Measurements from ENCODE around the gene LRRC4C. TPM values are rescaled to one million over a fixed set of nuclear protein-coding genes. Genes with fewer than 3 reads are reported as not detected.

LRRC4C gene
- total RNA-seq, 2 donors from 2014 or later, result 0.42 TPM; not detected in 1

- intact Hi-C loops (cut with DNase I), result no loop called here
- H3K4me1 ChIP-seq, result no peaks in the 10 kb centered on the region
- no peak overlapping the region for H3K27ac ChIP-seq
- no peaks in the 10 kb centered on the region for H3K27me3 ChIP-seq
- no peak for TF ChIP-seq CTCF (IDR thresholded peaks at IDR 0.05)
- H3K9ac ChIP-seq (ENCODE audit: low read depth in 2 of 2, low read length in 2 of 2), result no peak overlapping the region
- no peaks in the 10 kb centered on the region for H3K36me3 ChIP-seq
- H3K9me3 ChIP-seq, result no peaks in the 10 kb centered on the region
- no peak for DNase-seq
- H3K4me3 ChIP-seq, result no peak overlapping the region
Measured at GRCh38 chr11:40467771-40468170, 991.7 kb downstream of the LRRC4C start.

DNA sequence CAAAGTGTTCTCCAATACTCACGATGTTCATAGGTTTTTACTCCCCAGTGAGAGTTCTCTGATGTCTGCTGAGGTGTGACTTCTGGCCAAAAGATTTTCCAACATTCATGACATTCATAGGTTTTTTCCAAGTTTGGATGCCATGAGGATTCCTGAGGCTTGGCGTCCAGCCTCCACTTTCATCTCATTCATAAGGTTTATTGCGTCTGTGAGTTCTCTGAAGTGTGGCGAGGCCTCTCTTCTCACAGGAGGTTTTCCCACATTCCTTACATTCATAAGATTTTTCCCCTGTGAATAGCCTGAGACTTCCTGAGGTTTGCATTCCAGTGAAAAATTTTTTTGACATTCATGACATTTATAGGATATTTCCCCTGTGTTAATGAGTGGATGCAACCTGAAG, 1014.1 kb downstream of the LRRC4C start:
- no peak for TF ChIP-seq CTCF (IDR thresholded peaks at IDR 0.05)
- Histone ChIP-seq H3K27ac (no peak overlapping the region), H3K9ac (ENCODE audit: low read depth in 2 of 2, low read length in 2 of 2) (no peak overlapping the region), H3K4me3 (no peak overlapping the region), H3K9me3 (no peaks in the 10 kb centered on the region), H3K36me3 (no peaks in the 10 kb centered on the region), H3K4me1 (no peaks in the 10 kb centered on the region), H3K27me3 (no peaks in the 10 kb centered on the region)
- intact Hi-C loops (cut with DNase I), result no loop called here
- DNase-seq, result no peak

GRCh38 chr11:40444151-40444550, 1015.3 kb downstream of the LRRC4C start:
- Histone ChIP-seq H3K27me3 (no peaks in the 10 kb centered on the region), H3K9me3 (no peaks in the 10 kb centered on the region), H3K4me3 (no peak overlapping the region), H3K27ac (no peak overlapping the region), H3K36me3 (no peaks in the 10 kb centered on the region), H3K9ac (ENCODE audit: low read depth in 2 of 2, low read length in 2 of 2) (no peak overlapping the region), H3K4me1 (no peaks in the 10 kb centered on the region)
- no peak for DNase-seq
- intact Hi-C loops (cut with DNase I), result no loop called here
- TF ChIP-seq CTCF (IDR thresholded peaks at IDR 0.05), result no peak

DNA sequence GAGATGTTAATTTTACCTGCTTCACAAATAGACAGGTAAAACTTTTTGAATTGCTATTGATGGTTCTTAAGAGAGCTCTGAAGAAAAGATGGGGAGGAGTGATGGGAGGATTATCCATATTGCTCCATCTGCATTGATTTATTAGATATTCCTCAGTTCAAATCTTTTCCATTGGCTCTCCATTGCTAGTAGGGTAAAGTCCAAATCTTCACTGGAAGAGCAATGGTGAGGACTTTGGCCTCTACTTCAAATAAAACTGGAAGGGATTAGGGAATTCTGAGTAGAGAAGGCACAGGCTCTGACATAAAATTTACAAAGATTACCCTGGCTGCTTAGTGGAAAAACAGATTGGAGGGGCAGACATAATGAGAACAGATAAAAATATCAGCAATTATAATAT, 1024.1 kb downstream of the LRRC4C start:
- no peak overlapping the region for H3K4me3 ChIP-seq
- no peak for TF ChIP-seq CTCF (IDR thresholded peaks at IDR 0.05)
- H3K4me1 ChIP-seq, result no peaks in the 10 kb centered on the region
- no peak overlapping the region for H3K27ac ChIP-seq
- intact Hi-C loops (cut with DNase I), result no loop called here
- H3K9ac ChIP-seq (ENCODE audit: low read depth in 2 of 2, low read length in 2 of 2), result no peak overlapping the region
- H3K9me3 ChIP-seq, result no peaks in the 10 kb centered on the region
- H3K36me3 ChIP-seq, result no peaks in the 10 kb centered on the region
- no peaks in the 10 kb centered on the region for H3K27me3 ChIP-seq
- no peak for DNase-seq

- H3K27ac ChIP-seq, result no peak overlapping the region
- intact Hi-C loops (cut with DNase I), result no loop called here
- DNase-seq, result no peak
- H3K27me3 ChIP-seq, result no peaks in the 10 kb centered on the region
- H3K4me3 ChIP-seq, result no peak overlapping the region
- no peaks in the 10 kb centered on the region for H3K4me1 ChIP-seq
- no peak overlapping the region for H3K9ac ChIP-seq (ENCODE audit: low read depth in 2 of 2, low read length in 2 of 2)
- no peaks in the 10 kb centered on the region for H3K9me3 ChIP-seq
- H3K36me3 ChIP-seq, result no peaks in the 10 kb centered on the region
- no peak for TF ChIP-seq CTCF (IDR thresholded peaks at IDR 0.05)
Measured at GRCh38 chr11:40434926-40435325, 1024.5 kb downstream of the LRRC4C start.

GRCh38 chr11:40432358-40432757, 1027.1 kb downstream of the LRRC4C start:
- H3K4me3 ChIP-seq, result no peak overlapping the region
- DNase-seq, result no peak
- no peaks in the 10 kb centered on the region for H3K27me3 ChIP-seq
- intact Hi-C loops (cut with DNase I), result no loop called here
- no peaks in the 10 kb centered on the region for H3K36me3 ChIP-seq
- H3K9me3 ChIP-seq, result no peaks in the 10 kb centered on the region
- H3K4me1 ChIP-seq, result no peaks in the 10 kb centered on the region
- H3K27ac ChIP-seq, result no peak overlapping the region
- H3K9ac ChIP-seq (ENCODE audit: low read depth in 2 of 2, low read length in 2 of 2), result no peak overlapping the region
- TF ChIP-seq CTCF (IDR thresholded peaks at IDR 0.05), result no peak
